BE2C (cell line): ENCODE data around the gene IL22.

Experiments
- DNase-seq: peaks from one replicate; pipeline ENCODE4 v3.0.0-alpha.2; 2020
- H3K27me3 ChIP-seq: fragments of 250-450 bp; sonication (Bioruptor Pico); 2 replicates; pipeline ENCODE4 v1.5.1; 2020; ENCODE audit warnings: mild to moderate bottlenecking
- H3K36me3 ChIP-seq: fragments of 250-450 bp; sonication (Bioruptor Pico); 2 replicates; pipeline ENCODE4 v1.5.1; 2020; ENCODE audit warnings: mild to moderate bottlenecking
- H3K4me1 ChIP-seq: fragments of 250-450 bp; sonication (Bioruptor Pico); 2 replicates; pipeline ENCODE4 v1.5.1; 2020
- H3K4me3 ChIP-seq: 2 replicates; pipeline ENCODE4 v1.5.1; 2011; ENCODE audit warnings: low read depth, low read length
- H3K9me3 ChIP-seq: fragments of 250-450 bp; sonication (Bioruptor Pico); 2 replicates; pipeline ENCODE4 v1.5.1; 2020
- TF ChIP-seq, protein P1 (sequence below): IDR thresholded peaks from 2 replicates; pipeline ENCODE4 v1.5.1; 2012; ENCODE audit warnings: mild to moderate bottlenecking, low read depth, low read length

The IL22 gene

DNA sequence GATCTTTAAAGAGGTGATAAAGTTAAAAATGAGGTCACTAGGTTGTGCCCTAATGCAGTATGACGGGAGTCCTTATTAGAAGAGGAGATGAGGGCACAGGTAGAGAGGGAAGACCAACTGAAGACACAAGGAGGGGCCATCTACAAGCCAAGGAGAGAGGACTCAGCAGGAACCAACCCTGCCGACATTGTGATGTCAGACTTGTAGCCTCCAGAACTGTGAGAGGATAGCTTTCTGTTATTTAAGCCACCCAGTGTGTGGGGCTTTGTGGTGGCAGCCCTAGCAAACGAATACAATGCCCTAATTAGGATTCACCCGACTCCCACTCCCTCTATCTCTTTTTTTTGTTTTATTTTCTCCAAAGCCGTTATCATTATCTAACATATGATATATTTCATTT, 19.9 kb downstream of the IL22 start:
- Histone ChIP-seq H3K9me3 (no peaks in the 10 kb centered on the region), H3K4me1 (no peaks in the 10 kb centered on the region), H3K36me3 (no peaks in the 10 kb centered on the region), H3K4me3 (no peak overlapping the region), H3K27me3 (peaks cover 4% of the 10 kb centered on the region; the same call in 1 of the 2 replicates)
- no peak for DNase-seq
- TF ChIP-seq, protein P1, sequence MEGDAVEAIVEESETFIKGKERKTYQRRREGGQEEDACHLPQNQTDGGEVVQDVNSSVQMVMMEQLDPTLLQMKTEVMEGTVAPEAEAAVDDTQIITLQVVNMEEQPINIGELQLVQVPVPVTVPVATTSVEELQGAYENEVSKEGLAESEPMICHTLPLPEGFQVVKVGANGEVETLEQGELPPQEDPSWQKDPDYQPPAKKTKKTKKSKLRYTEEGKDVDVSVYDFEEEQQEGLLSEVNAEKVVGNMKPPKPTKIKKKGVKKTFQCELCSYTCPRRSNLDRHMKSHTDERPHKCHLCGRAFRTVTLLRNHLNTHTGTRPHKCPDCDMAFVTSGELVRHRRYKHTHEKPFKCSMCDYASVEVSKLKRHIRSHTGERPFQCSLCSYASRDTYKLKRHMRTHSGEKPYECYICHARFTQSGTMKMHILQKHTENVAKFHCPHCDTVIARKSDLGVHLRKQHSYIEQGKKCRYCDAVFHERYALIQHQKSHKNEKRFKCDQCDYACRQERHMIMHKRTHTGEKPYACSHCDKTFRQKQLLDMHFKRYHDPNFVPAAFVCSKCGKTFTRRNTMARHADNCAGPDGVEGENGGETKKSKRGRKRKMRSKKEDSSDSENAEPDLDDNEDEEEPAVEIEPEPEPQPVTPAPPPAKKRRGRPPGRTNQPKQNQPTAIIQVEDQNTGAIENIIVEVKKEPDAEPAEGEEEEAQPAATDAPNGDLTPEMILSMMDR: no peak

DNA sequence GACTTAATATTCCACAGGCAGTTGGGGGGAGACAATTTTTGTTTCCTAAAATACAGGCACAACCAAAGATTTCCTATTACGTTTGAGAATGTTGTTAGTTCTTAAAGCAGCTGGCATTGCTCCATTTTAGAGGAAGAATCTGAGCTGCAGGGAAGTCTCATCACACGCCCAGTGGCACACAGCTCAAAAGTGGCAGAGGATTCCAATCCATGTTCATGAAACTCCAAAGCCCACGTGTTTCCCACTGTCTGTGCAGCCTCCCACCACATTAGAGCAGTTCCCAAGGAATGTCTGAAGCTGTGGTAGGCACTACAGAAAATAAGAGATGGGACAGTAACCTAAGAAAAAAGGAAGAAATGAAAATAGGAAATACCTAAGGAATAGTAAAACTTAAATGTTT, 21.7 kb downstream of the IL22 start:
- H3K4me3 ChIP-seq: no peak overlapping the region
- no peak for DNase-seq
- no peaks in the 10 kb centered on the region for H3K36me3 ChIP-seq
- peaks cover 4% of the 10 kb centered on the region; the same call in 1 of the 2 replicates for H3K27me3 ChIP-seq
- H3K4me1 ChIP-seq: no peaks in the 10 kb centered on the region
- no peaks in the 10 kb centered on the region for H3K9me3 ChIP-seq
- TF ChIP-seq, protein P1: no peak

DNA sequence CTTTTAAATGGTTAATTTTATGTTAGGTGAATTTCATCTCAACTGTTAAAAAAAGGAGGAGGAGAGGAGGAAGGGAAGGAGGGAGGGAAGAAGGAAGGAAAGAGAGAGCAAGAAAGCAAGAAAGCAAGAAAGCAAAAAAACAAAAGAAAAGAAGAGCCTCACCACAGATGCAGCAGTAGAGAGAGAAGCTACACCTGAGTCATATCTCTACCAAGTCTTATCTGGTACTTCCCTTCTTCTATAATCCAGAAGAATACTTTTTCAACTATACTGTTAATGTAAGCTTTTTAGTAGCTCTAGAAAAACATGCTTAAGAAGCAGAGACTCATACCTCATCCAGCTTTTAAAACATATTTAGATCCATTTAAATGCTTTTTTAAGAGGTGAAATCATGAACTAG, 22.2 kb downstream of the IL22 start:
- TF ChIP-seq, protein P1: no peak
- no peak for DNase-seq
- Histone ChIP-seq H3K4me3 (no peak overlapping the region), H3K9me3 (no peaks in the 10 kb centered on the region), H3K36me3 (no peaks in the 10 kb centered on the region), H3K4me1 (no peaks in the 10 kb centered on the region), H3K27me3 (peaks cover 4% of the 10 kb centered on the region; the same call in 1 of the 2 replicates)

DNA sequence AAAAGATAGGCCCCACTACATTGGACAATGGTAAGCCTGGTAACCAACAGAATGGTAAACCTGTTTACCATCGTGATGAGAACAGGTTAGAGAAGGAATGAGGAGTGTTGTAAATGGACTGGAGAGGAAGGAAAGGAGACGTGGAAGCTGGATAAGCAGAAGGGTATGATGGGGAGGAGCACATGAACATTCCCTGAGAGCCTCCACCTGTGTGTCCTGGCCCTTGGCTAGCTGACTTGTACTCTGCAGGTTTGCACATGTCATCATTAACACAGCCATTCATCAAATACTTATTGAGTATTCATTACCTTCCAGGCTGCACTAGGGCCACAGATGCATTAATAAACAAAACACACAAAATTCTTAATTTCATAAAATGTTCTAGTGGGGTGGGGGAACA, 23.4 kb downstream of the IL22 start:
- no peak for DNase-seq
- TF ChIP-seq, protein P1: no peak
- no peaks in the 10 kb centered on the region for H3K36me3 ChIP-seq
- no peaks in the 10 kb centered on the region for H3K9me3 ChIP-seq
- peaks cover 4% of the 10 kb centered on the region; the same call in 1 of the 2 replicates for H3K27me3 ChIP-seq
- no peak overlapping the region for H3K4me3 ChIP-seq
- no peaks in the 10 kb centered on the region for H3K4me1 ChIP-seq

DNA sequence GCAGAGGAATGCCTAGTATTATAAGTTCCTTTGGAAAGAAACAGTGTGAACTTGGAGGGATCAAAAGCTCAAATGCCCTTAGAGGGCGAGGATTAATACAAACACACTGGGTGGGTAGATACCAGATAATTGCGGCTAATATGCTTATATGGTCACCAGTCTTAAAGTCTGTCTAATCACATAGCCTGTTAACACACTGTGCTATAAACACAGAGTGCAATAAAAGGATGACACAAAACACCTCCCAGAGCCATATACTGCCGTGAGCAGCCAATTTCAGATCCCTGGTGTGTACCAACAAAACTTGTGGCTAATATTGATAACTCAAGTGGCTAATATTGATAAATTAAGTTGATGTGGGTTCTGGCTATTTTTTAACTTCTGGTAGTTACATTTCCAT, 26.0 kb downstream of the IL22 start:
- H3K4me1 ChIP-seq: no peaks in the 10 kb centered on the region
- DNase-seq: no peak
- TF ChIP-seq, protein P1: no peak
- H3K4me3 ChIP-seq: no peak overlapping the region
- no peaks in the 10 kb centered on the region for H3K36me3 ChIP-seq
- no peaks in the 10 kb centered on the region for H3K9me3 ChIP-seq
- peaks cover 4% of the 10 kb centered on the region; the same call in 1 of the 2 replicates for H3K27me3 ChIP-seq

DNA sequence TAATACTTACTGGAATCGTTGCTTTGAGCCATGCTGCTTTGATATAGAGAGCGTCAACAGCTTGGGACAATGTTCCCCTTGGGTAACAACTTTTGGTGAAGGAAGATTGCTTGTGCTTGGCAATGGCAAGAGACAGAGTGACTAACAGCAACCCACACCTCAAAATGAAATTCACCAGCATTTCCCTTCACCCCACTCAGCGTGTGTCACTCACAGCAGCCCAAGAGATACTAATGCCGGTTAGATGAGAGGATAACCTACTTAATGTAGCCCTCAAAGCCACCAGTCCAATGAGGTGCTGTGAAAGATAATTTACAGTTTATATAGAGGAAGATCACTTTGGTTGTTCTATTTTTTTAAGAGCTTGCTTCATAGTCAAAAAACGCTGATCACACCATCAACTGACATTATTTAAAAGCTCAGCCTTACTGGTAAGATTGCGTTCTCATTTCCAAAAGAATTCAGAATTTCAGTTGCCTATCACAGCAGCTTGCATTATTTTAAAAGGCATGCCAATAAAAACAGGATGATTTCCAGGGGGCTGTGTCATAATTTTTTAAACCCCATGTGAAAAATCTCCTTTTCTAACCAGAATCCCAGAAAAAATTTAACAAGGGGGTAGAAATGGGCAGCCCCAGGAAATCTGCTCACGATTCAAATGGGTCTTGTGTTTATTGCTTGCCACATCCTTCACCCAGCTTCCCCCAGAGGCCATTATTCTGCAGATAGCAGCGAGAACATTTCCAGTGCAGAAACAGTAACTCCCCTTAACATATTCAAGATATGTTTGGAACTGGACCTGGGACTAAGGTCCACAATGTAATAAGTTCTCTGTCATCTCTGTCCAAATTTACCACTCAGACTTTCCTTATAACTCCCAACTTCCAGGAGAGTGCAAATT, 27.6 kb downstream of the IL22 start, which contains the start of gene IL26:
Gene IL26, minus strand, starts transcription at position 235 of the 901 bp plus-strand sequence. Its CDS starts 54 bp downstream, at position 181.
- H3K27me3 ChIP-seq: no peaks in the 10 kb centered on the region
- H3K4me3 ChIP-seq: no peak within 1 kb of the TSS

More for the DNA sequence above, 27.6 kb downstream of the IL22 start, which contains the start of gene IL26:
- no peak for DNase-seq
- Histone ChIP-seq H3K4me1 (no peaks in the 10 kb centered on the region), H3K36me3 (no peaks in the 10 kb centered on the region), H3K9me3 (no peaks in the 10 kb centered on the region)
- TF ChIP-seq, protein P1: no peak
